ENCODE measurements around the gene VAPA. TPM values are rescaled to one million over a fixed set of nuclear protein-coding genes. Genes with fewer than 3 reads are reported as not detected.

VAPA gene
- total and polyA plus RNA-seq, 2 donors (not counting 1 experiment from before 2014, with no cell fraction given), result 235 to 420 TPM

- Histone ChIP-seq H3K27ac (ENCODE audit: insufficient read depth, low read length) (no peak overlapping the region), H3K4me3 (replicated peaks in 1 of 4; ENCODE audit: control extremely low read depth in 1 of 4, insufficient read depth in 1 of 4, low read depth in 3 of 4, low read length in 4 of 4) (no peak overlapping the region), H3K4me2 (ENCODE audit: extremely low read depth, insufficient read depth, low read length) (no peak overlapping the region), H3K79me2 (ENCODE audit: control insufficient read depth, insufficient read depth, low read length) (peaks cover 12% of the 10 kb centered on the region), H3K9me3 (ENCODE audit: control insufficient read depth, insufficient read depth, low read depth, low read length) (no peaks in the 10 kb centered on the region), H2AFZ (ENCODE audit: low read length) (no peak overlapping the region), H3K27me3 (ENCODE audit: control insufficient read depth, insufficient read depth, low read length) (no peaks in the 10 kb centered on the region), H3K36me3 (ENCODE audit: control insufficient read depth, insufficient read depth, low read length) (peaks cover 5% of the 10 kb centered on the region), H3K4me1 (ENCODE audit: control insufficient read depth, extremely low read depth, insufficient read depth, low read length) (no peaks in the 10 kb centered on the region), H3K9ac (ENCODE audit: insufficient read depth, low read length) (no peak overlapping the region), H4K20me1 (ENCODE audit: control insufficient read depth, extremely low read depth, insufficient read depth, low read length) (peaks cover 3% of the 10 kb centered on the region)
- TF ChIP-seq EZH2 (IDR thresholded peaks at IDR 0.05; ENCODE audit: low read length, missing control alignments) (no peak), CTCF (conservative IDR thresholded peaks at IDR 0.05 in 1 of 2, IDR thresholded peaks at IDR 0.05 in 1 of 2; ENCODE audit: low read depth in 1 of 2, low read length in 2 of 2) (no peak)
- no peak for DNase-seq (ENCODE audit: low read depth in 2 of 2)
Observed at GRCh38 chr18:9949315-9949714, 35.5 kb downstream of the VAPA start.

DNA sequence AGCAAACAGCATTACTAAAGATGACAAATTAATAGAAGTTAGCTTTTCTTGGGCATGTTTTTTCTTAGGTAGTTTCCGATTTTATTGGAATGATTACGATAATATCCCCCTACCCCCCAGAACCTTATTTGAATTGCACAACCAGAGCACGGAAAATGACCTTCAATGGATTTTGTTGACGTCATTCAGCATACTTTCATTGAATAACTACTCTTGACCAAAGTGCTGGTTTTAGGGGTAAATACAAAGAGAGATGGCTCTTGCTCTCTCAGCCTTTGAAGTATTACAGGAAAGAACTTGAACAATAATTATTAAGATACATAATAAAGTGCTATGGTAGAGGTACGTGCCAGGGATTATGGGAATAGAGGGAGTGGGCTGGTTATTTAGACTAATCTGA lies 36.0 kb downstream of the VAPA start:
- H3K27me3 ChIP-seq (ENCODE audit: control insufficient read depth, insufficient read depth, low read length), result no peaks in the 10 kb centered on the region
- H4K20me1 ChIP-seq (ENCODE audit: control insufficient read depth, extremely low read depth, insufficient read depth, low read length), result peaks cover 3% of the 10 kb centered on the region
- H3K4me2 ChIP-seq (ENCODE audit: extremely low read depth, insufficient read depth, low read length), result no peak overlapping the region
- no peak overlapping the region for H3K4me3 ChIP-seq (replicated peaks in 1 of 4; ENCODE audit: control extremely low read depth in 1 of 4, insufficient read depth in 1 of 4, low read depth in 3 of 4, low read length in 4 of 4)
- peaks cover 7% of the 10 kb centered on the region for H3K36me3 ChIP-seq (ENCODE audit: control insufficient read depth, insufficient read depth, low read length)
- H2AFZ ChIP-seq (ENCODE audit: low read length), result no peak overlapping the region
- TF ChIP-seq EZH2 (IDR thresholded peaks at IDR 0.05; ENCODE audit: low read length, missing control alignments) (no peak), CTCF (conservative IDR thresholded peaks at IDR 0.05 in 1 of 2, IDR thresholded peaks at IDR 0.05 in 1 of 2; ENCODE audit: low read depth in 1 of 2, low read length in 2 of 2) (no peak)
- no peak overlapping the region for H3K9ac ChIP-seq (ENCODE audit: insufficient read depth, low read length)
- peaks cover 12% of the 10 kb centered on the region for H3K79me2 ChIP-seq (ENCODE audit: control insufficient read depth, insufficient read depth, low read length)
- H3K4me1 ChIP-seq (ENCODE audit: control insufficient read depth, extremely low read depth, insufficient read depth, low read length), result no peaks in the 10 kb centered on the region
- no peak overlapping the region for H3K27ac ChIP-seq (ENCODE audit: insufficient read depth, low read length)
- no peaks in the 10 kb centered on the region for H3K9me3 ChIP-seq (ENCODE audit: control insufficient read depth, insufficient read depth, low read depth, low read length)
- no peak for DNase-seq (ENCODE audit: low read depth in 2 of 2)

- peaks cover 3% of the 10 kb centered on the region for H4K20me1 ChIP-seq (ENCODE audit: control insufficient read depth, extremely low read depth, insufficient read depth, low read length)
Observed at GRCh38 chr18:9950289-9951016, 36.6 kb downstream of the VAPA start.

More at GRCh38 chr18:9950289-9951016, 36.6 kb downstream of the VAPA start:
- Histone ChIP-seq H3K79me2 (ENCODE audit: control insufficient read depth, insufficient read depth, low read length) (peaks cover 12% of the 10 kb centered on the region), H3K27ac (ENCODE audit: insufficient read depth, low read length) (no peak overlapping the region), H3K4me1 (ENCODE audit: control insufficient read depth, extremely low read depth, insufficient read depth, low read length) (no peaks in the 10 kb centered on the region), H3K4me3 (replicated peaks in 1 of 4; ENCODE audit: control extremely low read depth in 1 of 4, insufficient read depth in 1 of 4, low read depth in 3 of 4, low read length in 4 of 4) (no peak overlapping the region), H3K4me2 (ENCODE audit: extremely low read depth, insufficient read depth, low read length) (no peak overlapping the region), H3K9ac (ENCODE audit: insufficient read depth, low read length) (no peak overlapping the region), H3K27me3 (ENCODE audit: control insufficient read depth, insufficient read depth, low read length) (no peaks in the 10 kb centered on the region), H2AFZ (ENCODE audit: low read length) (no peak overlapping the region), H3K9me3 (ENCODE audit: control insufficient read depth, insufficient read depth, low read depth, low read length) (no peaks in the 10 kb centered on the region), H3K36me3 (ENCODE audit: control insufficient read depth, insufficient read depth, low read length) (peaks cover 7% of the 10 kb centered on the region)
- DNase-seq (ENCODE audit: low read depth in 2 of 2), result peak; percentile 65 to 79
- no peak for TF ChIP-seq CTCF (conservative IDR thresholded peaks at IDR 0.05 in 1 of 2, IDR thresholded peaks at IDR 0.05 in 1 of 2; ENCODE audit: low read depth in 1 of 2, low read length in 2 of 2)
- no peak for TF ChIP-seq EZH2 (IDR thresholded peaks at IDR 0.05; ENCODE audit: low read length, missing control alignments)
